Keratinocyte (primary cell): ENCODE results near the gene BBS9.

ENCODE experiments used
- CTCF ChIP-seq, 3 experiments: IDR thresholded peaks in 1 of 3; conservative IDR thresholded peaks in 1 of 3; optimal IDR thresholded peaks in 1 of 3; 2 replicates in 2 of 3; 3 replicates in 1 of 3; pipeline versions ENCODE3 to v1.5.1; 2011; ENCODE audit warnings: low read length in 3 of 3, mild to moderate bottlenecking in 3 of 3, moderate library complexity in 2 of 3, control low read depth in 1 of 3, inconsistent platforms in 1 of 3; ENCODE audit not compliant: insufficient read depth in 2 of 3; ENCODE audit errors: extremely low read depth in 1 of 3
- EZH2 ChIP-seq: IDR thresholded peaks from one replicate; pipeline ENCODE4 v1.6.1; 2012; ENCODE audit warnings: inconsistent platforms, mild to moderate bottlenecking, low read length, moderate library complexity

GRCh38 chr7:33298848-33299247, 169.5 kb downstream of the BBS9 start:
- TF ChIP-seq CTCF (optimal IDR thresholded peaks at IDR 0.05 in 1 of 3, IDR thresholded peaks at IDR 0.05 in 1 of 3, conservative IDR thresholded peaks at IDR 0.05 in 1 of 3; ENCODE audit: extremely low read depth in 1 of 3, insufficient read depth in 2 of 3, low read length in 3 of 3) = no peak
- TF ChIP-seq EZH2 = no peak
